ENCODE measurements around the gene SENP1.

- TF ChIP-seq CTCF (IDR thresholded peaks at IDR 0.05) (no peak), POLR2A (IDR thresholded peaks at IDR 0.05) (no peak)
These were observed 23.5 kb upstream of the SENP1 start for GRCh38 chr12:48129376-48129775.

Measured in adrenal gland (tissue), 5 donors.